GM18907 (cell line): ENCODE data around the gene SLC5A11.
"Not testable (repeated sequence)": the region's sequence is repeated elsewhere in the genome, so short reads cannot be mapped to it uniquely, and the experiment has no call there.

ENCODE experiments used
- ATAC-seq: cut with Tn5 transposase; IDR thresholded peaks from one replicate; pipeline ENCODE4 v1.9.1; 2021; ENCODE audit warnings: mild to moderate bottlenecking, moderate library complexity; ENCODE audit not compliant: unreplicated experiment

Gene SLC5A11

DNA sequence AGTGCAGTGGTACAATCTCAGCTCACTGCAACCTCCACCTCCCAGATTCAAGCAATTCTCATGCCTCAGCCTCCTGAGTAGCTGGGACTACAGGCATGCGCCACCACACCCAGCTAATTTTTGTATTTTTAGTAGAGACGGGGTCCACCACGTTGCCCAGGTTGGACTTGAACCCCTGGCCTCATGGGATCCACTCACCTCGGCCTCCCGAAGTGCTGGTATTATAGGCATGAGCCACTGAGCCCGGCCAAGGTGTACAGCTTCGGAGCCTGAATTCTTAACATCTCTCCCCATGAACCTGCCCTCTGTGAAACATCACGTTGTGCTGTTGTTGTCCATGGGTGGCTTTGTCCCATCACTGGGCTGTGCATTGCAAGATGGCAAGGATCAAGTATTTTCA is 11.1 kb downstream of the SLC5A11 start:
- not testable (repeated sequence) for ATAC-seq

DNA sequence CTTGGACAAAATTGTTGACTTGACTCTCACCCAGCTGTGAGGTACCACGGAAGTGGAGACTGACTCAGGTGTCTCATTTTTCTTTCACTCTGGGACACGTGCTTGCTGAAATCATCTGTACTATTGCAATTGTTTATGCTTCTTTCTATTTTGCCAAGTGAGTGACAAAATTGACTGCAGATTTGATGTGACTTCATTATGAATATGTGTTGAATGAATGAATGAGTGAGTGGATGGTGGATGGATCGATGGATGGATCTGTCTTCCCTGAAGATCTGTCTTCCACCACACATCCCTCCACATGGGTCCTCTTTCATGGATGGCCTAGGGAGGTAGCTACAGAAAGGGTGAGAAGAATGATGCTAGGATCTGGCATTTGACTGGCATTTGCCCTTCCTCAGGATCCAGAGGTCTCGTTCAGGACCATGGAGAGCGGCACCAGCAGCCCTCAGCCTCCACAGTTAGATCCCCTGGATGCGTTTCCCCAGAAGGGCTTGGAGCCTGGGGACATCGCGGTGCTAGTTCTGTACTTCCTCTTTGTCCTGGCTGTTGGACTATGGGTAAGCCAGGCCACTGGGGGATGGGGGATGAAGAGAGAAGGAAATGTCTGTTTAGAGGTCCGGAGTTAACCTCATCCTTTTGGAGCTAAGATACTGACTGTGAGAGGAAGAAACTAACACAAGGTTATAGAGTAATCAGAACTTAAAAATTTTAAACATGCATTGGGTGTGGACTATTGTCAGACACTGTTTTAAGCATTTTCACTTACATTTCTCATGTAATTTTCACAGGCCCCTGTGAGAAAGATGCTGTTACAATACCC is 12.7 kb downstream of the SLC5A11 start:
- ATAC-seq = no peak

DNA sequence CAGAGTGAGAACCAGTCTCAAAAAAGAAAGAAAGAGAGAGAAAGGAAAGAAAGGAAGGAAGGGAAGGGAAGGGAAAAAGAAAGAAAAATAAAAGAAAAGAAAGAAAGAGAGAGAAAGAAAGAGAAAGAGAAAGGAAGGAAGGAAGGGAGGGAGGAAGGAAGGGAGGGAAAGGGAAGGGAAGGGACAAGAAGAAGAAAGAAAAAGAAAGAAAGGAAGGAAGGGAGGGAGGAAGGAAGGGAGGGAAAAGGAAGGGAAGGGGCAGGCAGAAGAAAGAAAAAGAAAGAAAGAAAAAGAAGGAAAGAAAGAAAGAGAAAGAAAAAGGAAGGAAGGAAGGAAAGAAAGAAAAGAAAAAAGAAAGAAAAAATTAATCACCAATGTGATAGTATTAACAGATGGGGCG is 15.7 kb downstream of the SLC5A11 start:
- ATAC-seq = no peak

DNA sequence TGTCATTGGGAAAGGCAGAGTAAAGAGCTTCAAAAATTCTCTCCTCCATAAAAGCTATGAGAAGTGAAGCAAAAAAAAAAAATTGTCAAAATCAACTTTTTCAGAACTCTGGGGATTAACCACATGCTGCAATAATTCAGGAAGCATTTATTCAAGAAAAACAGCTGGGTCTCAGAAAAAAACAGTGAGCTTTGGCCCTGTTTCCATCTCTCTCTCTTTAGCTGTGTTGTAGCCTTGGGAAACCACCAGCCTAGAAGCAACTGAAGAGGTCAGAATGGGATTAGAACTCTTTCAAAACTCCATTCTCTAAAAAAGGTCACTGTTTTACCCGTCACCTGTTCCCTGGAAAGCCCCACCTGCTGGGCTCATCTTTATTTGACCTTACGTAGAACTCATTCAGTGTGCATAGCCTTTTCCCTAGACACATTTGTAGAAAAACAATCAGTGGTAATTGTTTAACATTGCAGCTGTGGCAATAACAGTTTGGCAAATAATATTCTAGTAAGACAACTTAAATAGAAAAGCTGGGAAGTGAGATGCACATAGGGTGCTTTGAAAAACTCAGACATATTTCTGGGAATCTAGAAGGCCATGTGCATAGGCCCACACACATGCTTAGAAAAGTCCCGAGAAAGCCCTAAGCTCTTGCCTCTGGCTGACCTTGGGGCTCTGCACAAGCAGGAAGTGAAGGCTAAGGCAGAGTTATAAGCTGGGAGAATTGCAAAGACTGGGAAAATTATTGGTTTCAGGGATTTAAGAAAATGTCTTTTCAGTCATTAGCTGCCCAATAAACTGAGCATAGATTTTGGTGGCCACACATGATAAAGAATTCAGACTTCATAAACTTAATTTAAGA is 18.0 kb downstream of the SLC5A11 start:
- ATAC-seq = no peak

DNA sequence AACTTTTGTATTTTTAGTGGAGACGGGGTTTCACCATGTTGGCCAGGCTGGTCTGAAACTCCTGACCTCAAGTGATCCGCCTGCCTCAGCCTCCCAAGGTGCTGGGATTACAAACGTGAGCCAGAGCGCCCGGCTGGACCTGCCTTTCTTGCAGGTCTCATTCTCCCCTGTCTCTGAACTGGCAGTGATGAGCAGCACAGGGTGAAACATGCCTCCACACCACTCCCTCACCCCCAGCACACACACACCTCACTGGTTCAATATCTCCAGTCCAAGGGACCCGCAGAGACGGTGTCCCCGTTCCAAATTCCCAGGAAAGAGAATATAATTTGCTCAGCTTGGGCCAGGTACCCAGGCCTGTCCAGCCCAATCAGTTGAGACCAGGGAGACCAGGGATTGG is 23.3 kb downstream of the SLC5A11 start:
- no peak for ATAC-seq

DNA sequence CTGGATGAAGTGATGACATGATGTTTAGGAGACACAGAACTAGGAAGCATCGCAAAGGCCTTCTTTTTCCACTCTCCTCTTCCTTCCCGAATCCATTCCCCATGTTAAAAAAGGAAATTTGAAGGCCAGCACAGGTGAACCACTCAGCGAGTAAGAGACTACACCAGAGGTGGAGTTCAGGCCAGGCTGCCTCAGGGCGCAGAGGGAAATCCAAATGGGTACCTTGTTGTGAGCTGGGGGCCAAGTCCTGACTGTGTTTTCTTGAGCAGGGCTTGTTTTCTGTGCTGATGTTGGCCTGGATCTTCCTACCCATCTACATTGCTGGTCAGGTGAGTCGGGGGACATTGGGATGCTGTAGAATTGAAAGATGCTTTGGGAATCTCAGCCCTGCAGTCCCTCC is 26.1 kb downstream of the SLC5A11 start:
- no peak for ATAC-seq

DNA sequence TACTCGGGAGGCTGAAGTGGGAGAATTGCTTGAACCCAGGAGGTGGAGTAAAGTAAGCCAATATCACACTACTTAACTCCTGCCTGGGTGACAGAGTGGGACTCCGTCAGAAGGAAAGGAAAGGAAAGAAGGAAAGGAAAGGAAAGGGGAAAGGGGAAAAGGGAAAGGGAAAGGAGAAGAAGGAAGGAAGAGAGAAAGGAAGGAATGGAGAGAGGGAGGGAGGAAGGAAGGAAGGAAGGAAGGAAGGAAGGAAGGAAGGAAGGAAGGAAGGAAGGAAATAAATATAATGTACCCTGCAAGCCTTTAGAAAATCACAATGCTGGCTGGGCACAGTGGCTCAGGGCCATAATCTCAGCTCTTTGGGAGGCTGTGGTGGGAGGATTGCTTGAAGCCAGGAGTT is 27.3 kb downstream of the SLC5A11 start:
- ATAC-seq = no peak

DNA sequence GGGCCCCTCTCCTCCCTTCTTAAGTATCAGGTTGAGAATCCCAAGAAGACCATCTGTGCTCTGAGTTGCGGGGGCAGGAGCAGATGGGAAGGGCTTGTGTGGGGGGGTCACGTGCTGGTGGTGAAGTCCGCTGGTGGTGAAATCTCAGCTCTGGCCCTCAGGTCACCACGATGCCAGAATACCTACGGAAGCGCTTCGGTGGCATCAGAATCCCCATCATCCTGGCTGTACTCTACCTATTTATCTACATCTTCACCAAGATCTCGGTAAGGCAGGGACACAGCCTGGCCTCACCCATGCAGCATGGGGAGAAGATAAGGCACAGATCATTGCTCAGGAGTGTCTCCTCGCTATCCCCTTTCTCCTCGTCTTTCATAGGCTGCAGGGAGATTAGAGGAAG is 29.7 kb downstream of the SLC5A11 start:
- no peak for ATAC-seq

DNA sequence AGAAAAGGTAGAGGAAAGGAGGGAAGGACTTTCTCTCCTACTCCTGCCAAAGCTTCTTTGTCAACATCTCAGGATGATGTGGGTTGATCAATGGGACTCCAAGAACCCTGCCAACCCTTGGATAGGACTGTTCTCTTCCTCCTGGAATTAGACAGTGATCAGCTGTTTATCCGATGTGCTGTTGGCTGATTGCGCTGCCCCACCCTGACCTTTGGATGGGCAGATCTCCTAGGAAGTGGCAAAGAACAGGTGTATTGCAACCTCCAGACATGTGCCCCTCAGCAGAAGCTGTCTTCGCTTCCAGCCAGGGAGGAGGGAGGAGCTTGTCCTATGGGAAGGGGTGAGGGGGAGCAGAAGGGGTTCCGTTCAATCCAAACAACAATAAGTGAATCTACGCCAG is 30.5 kb downstream of the SLC5A11 start:
- no peak for ATAC-seq

DNA sequence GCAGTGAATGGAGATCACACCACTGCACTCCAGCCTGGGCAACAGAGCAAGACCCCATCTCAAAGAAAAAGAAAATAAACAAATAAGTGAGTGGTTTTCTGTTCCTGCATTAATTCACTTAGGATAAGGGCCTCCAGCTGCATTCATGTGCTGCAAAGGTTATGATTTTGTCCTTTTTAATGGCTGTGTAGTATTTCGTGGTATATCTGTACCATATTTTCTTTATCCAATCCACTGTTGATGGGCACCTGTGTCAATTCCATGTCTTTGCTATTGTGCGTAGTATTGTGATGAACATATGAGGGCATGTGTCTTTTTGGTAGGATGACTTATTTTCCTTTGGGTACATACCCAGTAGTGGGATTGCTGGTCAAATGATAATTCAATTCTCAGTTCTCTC is 33.9 kb downstream of the SLC5A11 start:
- ATAC-seq = no peak

DNA sequence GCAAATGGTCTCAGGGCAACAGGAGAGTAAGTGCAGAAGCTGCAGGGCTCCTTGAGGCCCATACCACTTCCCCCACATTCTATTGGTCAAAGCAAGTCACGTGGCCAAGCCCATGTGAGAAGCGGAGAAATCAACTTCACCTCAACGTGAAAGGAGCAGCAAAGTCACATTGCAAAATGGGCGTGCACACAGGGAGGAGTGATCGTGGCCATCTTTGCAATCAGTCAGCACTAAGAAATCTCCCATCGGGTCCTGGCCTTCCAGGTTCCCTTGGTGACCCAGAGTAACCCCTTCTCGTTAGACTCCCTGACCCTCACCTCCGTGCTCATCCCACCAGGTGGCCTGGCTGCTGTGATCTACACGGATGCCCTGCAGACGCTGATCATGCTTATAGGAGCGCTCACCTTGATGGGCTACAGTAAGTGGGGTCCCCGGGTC is 38.0 kb downstream of the SLC5A11 start:
- ATAC-seq = no peak

DNA sequence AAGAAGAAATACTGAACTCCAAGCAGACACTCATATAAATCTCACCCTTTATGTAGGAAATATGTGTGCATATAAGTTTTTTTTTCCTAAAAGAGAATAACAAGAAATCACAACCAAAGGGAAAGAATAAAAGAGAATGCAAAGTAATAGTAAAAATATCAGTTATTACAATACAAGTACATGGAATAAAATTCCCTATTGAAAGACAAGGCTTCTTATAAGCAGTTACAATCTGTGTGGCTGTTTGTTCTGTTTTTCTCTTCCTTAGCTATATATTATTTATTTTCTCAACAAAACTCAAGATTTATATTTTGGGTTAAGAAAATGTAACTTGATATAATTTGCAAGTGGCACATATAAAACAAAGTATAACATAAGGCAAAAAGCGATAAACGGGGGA is 41.7 kb downstream of the SLC5A11 start:
- ATAC-seq = no peak

DNA sequence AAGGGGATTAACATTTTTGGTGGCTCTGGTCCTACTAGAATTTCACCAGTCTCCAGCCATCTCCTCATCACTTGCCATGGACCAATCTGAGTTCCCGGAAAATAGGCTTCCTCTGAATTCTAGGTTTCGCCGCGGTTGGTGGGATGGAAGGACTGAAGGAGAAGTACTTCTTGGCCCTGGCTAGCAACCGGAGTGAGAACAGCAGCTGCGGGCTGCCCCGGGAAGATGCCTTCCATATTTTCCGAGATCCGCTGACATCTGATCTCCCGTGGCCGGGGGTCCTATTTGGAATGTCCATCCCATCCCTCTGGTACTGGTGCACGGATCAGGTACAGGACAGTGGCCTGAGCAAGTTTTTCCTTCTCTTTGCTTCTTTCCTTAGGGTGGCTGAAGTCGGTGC is 45.0 kb downstream of the SLC5A11 start:
- ATAC-seq = no peak

DNA sequence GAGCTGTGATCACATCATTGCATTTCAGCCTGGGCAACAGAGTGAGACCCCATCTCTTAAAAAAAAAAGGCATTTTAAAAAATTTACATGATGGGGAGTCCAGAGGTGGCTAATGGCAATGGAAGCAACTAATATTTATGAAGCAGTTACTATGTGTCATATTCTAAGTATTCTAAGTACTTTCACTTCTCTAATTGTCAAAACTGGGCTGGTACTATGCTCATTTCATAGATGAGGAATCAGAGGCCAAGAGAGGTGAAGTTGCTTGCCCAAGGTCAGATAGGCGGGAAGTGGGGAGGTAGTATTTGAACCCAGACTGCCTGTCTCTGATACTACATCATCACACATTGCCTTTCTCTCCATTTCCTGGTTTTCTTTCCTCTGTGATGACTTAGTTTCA is 50.7 kb downstream of the SLC5A11 start:
- ATAC-seq = no peak

DNA sequence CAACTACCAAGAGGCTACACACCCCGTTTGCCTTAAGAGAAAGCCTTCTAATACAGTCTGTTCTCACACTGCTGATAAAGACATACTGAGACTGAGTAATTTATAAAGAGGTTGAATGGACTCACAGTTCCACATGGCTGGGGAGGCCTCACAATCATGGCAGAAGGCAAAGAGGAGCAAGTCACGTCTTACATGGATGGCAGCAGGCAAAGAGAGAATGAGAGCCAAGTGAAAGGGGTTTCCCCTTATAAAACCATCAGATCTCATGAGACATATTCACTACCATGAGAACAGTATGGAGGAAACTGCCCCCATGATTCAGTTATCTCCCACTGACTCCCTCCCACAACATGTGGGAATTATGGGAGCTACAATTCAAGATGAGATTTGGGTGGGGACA is 51.8 kb downstream of the SLC5A11 start:
- ATAC-seq = not testable (repeated sequence)

DNA sequence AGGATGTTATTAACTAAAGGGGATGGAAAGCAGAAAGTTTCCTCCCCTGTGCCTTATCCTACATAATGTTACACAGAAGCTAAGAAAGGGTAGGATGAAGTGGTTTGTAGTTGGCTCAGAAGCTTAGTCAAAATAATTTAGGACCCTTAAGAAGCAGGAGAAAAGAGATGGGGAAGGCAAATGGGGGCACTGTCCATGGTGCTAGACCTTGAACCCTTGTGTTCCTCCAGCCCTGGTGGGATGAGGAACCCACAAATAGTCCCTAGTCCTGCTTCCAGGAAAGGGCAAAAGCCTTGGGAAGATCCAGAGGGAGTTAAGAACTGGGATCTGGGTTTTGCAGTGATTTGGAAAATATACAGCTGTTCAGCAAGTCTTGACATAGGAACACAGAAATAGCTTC is 54.5 kb downstream of the SLC5A11 start:
- ATAC-seq = no peak

DNA sequence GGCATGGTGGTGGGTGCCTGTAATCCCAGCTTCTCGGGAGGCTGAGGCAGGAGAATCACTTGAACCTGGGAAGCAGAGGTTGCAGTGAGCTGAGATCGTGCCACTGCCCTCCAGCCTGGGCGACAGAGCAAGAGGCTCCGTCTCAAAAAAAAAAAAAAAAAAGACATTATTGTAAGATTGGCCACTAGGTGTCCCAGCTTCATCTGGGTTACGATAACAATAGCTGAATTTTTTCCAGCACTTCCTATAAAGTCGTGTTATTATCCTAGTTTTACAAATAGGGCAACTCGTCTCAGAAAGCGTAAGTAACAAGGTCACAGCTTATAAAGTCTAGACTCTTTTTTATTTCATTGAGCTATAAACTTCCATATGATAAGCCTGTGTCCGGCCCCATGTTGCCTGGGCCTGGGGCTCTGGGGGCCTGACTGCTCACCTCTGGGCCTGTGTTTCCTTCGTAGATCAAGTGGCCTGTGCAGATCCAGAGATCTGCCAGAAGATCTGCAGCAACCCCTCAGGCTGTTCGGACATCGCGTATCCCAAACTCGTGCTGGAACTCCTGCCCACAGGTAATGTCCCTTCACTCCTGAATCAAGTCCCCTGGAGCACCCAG is 60.5 kb downstream of the SLC5A11 start:
- ATAC-seq = no peak

DNA sequence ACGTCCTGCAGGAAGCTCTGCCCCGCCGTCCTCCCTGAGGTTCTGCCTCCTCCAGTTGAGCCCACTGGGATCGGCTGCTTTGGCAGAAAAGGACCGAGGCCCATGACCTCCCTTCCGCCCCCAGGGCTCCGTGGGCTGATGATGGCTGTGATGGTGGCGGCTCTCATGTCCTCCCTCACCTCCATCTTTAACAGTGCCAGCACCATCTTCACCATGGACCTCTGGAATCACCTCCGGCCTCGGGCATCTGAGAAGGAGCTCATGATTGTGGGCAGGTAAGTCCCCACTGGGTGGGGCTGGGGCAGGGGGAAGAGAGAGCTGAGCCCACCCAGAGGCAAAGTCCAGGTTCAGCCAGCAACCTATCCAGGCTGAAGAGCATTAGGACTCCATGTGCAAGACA is 61.1 kb downstream of the SLC5A11 start:
- ATAC-seq = no peak

DNA sequence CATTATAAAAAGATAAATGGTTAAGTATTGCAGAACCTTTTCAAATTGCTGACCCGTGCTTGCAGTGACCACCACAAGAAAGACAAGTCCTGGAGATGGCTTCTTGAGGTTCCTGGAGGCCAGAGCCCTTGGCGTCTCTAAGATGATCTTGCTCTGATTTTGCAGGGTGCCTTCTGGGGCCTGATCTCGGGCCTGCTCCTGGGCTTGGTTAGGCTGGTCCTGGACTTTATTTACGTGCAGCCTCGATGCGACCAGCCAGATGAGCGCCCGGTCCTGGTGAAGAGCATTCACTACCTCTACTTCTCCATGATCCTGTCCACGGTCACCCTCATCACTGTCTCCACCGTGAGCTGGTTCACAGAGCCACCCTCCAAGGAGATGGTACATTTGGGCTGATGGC is 63.0 kb downstream of the SLC5A11 start:
- ATAC-seq = no peak

DNA sequence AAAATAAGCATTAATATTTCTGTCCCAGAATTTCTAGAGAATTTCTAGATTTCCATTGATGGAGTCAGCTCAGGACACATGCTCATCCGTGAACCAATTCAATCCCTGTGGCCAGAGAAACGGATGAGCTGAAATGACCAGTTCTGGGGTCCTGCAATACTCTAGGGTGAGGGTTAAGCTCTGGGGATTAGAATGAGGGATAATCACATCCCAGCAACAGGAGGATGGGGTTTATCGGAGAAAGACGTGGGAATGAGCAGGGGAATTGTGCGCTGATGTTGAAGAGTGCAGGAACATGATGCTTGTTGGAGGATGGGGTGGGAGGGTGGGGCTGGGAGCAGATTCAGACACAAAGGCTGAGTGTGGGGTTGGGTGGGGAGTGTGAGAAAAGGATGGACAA is 64.1 kb downstream of the SLC5A11 start:
- ATAC-seq = no peak

DNA sequence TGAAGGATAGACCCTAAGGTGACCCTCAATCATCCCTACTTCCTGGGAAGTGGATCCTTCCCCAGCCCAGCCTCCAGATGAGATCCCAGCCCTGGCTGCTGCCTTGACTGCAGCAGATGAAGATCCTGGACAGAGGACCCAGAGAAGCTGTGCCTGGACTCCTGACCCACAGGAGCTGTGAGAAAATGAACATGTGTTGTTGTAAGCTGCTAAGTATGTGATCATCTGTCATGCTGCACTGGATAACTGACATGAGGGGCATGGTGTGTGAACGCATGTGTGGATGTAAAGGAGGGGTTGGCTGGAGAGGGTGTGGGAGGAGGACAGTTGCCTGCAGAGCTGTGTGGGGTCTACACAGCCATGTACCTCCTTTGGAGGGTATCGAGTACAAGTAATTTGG is 69.3 kb downstream of the SLC5A11 start:
- ATAC-seq = no peak

DNA sequence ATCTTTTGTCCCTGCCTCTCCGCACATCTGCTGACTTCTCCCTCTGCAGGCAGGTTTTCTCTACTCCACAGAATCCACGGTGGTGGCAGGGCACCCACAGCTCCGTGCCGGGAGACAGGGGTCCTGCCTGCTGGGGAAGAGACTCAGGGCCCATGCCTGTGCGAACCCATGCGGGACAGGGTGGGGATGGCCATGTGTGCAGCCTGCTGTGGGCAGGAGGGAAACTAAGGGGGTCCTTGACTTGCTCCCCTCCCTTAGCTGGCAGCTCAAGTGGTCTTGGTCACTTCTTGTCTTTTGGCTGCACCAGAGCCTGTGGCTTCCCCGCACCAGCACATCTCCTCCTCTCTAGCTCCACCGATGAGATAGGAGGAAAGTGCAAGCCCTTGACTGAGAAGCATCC is 69.8 kb downstream of the SLC5A11 start:
- ATAC-seq = no peak
